ENCODE measurements around the gene ZNF232. TPM values are rescaled to one million over a fixed set of nuclear protein-coding genes. Genes with fewer than 3 reads are reported as not detected.
"Not testable (repeated sequence)": the region's sequence is repeated elsewhere in the genome, so short reads cannot be mapped to it uniquely, and the experiment has no call there.

ZNF232 gene
- polyA plus RNA-seq, 1 experiment = 4.8 TPM

DNA sequence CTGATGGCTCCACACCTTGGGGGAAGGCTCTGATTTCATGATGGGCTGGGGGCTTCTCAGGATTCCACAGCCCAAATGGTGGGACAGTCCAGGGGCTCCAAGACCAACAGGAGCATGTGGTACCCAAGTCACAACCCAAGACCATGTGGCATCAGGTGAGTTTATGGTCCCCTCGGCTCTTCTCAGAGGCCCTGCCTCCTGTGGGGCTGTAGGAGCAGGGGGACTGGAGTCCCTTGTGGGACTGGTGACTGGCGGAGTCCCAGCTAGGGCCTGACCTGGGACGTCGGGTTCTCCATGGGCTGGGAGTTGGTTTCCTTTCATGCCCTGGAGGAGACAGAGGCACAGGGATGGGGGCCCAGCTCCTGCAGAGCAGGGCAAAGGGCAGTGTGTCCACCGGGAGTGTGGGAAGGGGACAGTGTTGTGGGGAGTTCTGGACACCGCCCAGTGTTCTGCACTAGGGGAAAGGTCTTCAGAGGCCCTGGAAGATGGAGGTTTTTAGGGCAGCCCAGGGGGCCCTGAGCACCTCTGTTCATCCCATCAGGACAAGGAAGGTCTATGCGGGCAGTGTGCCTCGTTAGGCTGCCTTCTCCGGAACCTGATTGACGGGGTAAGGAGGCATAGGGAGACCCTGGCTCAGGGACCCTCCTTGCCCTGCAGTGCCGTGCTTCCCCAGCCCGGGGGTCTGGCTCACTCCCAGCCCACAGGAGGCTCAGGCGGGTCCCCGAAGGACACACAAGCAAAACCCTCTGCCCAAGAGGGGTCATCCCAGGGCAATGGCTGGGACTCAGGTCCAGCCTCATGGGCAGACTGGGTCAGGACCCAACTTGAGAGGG, 25.1 kb upstream of the ZNF232 start:
- H3K27me3 ChIP-seq (ENCODE audit: control insufficient read depth, insufficient read depth, low read length); H3K9me3 ChIP-seq (ENCODE audit: control insufficient read depth, insufficient read depth, low read length); H3K27ac ChIP-seq (ENCODE audit: low read depth, low read length); POLR2A ChIA-PET; DNase-seq (ENCODE audit: low read depth, low spot score); CTCF ChIA-PET; H3K4me3 ChIP-seq (ENCODE audit: low read depth, low read length): not testable (repeated sequence)

DNA sequence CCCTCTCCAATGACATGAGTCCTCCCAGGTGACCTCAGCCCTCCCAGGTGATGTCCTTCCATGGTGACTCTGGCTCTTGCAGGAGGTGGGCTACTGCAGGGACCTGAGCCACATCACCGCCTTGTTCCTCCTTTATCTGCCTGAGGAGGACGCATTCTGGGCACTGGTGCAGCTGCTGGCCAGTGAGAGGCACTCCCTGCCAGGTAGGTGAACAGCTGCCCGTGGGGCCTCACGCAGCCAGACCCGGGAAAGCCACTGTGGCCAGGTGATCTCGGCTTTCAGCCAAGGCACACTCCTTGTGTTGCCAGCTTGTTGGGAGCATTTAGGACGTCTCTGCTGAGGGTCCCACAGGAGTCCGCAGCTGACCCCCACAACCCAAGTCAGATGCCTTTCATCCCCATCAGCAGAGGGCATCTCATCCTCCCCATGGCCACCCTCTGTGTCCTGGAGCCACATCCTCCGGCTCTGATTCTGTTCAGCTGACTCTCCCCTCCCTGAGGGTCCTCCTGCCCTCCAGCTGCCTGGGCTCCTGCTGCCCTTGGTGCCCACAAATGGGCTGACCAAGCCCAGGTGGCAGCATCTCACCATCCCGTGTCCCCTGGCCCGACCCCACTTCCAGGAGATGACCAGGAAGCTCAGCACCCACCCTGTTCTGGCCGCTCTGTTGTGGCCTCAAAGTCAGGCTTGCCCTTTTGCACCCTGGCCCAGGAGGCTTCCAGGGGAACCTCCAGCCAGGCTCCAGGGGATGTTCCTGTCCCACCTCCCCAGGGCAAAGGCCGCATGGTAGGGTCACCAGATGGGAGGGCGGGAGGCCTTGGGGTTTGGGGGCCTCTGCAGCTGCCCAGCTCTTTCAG, 24.3 kb upstream of the ZNF232 start:
- no peak overlapping the region for H3K27ac ChIP-seq (ENCODE audit: low read depth, low read length)
- peaks cover 6% of the 10 kb centered on the region; the same call in 1 of the 2 replicates for H3K9me3 ChIP-seq (ENCODE audit: control insufficient read depth, insufficient read depth, low read length)
- no peak overlapping the region for H3K4me3 ChIP-seq (ENCODE audit: low read depth, low read length)
- ChIA-PET CTCF (no interaction called here), POLR2A (no interaction called here)
- TF ChIP-seq, protein P1, sequence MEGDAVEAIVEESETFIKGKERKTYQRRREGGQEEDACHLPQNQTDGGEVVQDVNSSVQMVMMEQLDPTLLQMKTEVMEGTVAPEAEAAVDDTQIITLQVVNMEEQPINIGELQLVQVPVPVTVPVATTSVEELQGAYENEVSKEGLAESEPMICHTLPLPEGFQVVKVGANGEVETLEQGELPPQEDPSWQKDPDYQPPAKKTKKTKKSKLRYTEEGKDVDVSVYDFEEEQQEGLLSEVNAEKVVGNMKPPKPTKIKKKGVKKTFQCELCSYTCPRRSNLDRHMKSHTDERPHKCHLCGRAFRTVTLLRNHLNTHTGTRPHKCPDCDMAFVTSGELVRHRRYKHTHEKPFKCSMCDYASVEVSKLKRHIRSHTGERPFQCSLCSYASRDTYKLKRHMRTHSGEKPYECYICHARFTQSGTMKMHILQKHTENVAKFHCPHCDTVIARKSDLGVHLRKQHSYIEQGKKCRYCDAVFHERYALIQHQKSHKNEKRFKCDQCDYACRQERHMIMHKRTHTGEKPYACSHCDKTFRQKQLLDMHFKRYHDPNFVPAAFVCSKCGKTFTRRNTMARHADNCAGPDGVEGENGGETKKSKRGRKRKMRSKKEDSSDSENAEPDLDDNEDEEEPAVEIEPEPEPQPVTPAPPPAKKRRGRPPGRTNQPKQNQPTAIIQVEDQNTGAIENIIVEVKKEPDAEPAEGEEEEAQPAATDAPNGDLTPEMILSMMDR (IDR thresholded peaks at IDR 0.05; ENCODE audit: low read depth, low read length) = no peak
- H3K27me3 ChIP-seq (ENCODE audit: control insufficient read depth, insufficient read depth, low read length) = peaks cover 3% of the 10 kb centered on the region
- DNase-seq (ENCODE audit: low read depth, low spot score) = no peak

DNA sequence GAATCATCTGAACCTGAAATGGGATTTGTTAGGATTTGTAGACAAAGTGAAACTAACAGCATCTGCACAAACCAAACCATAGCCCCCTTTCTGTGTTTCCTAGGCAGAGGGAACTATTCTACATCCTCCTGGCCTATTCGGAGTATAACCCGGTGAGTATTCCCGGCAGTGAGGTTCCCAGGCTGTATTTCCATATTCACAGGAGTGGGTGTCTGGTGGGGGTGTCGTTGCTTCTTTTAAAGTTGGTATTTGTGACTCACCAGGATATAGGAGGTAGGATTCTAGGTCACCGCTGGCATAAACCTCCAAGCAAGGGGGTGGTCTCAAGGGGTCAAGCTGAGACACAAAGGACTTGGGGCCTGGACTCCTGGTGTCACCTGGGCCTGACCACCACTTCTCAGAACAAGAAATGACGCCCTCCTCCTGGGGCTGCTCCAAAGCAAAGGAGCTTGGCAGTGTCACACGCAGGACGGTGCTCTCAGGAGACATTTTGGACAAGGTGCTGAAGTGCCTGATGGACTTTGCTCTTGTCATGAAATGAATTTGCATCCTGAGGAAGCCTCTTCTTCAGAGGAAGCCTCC, 23.5 kb upstream of the ZNF232 start:
- H3K27me3 ChIP-seq (ENCODE audit: control insufficient read depth, insufficient read depth, low read length); H3K27ac ChIP-seq (ENCODE audit: low read depth, low read length); POLR2A ChIA-PET; H3K4me3 ChIP-seq (ENCODE audit: low read depth, low read length); DNase-seq (ENCODE audit: low read depth, low spot score); H3K9me3 ChIP-seq (ENCODE audit: control insufficient read depth, insufficient read depth, low read length); CTCF ChIA-PET: not testable (repeated sequence)

DNA sequence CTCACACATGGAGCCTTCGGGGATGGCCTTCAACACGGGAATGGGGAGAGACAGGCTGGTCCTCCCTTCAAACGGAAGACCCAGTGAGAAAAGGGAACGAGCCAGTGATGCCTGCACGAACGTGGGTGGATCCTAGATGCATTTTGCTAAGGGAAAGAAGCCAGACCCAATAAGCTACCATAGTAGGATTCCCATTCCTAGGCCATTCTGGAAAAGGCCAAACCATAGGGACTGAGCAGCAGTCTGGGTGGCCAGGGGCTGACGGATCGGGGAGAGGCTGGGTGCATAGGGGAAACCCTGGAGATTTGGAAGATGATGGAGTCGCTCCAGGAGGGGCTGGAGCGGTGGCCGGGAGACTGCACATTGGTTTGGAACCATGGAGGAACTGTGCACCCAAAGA, 22.9 kb upstream of the ZNF232 start:
- DNase-seq (ENCODE audit: low read depth, low spot score); H3K27ac ChIP-seq (ENCODE audit: low read depth, low read length): not testable (repeated sequence)

DNA sequence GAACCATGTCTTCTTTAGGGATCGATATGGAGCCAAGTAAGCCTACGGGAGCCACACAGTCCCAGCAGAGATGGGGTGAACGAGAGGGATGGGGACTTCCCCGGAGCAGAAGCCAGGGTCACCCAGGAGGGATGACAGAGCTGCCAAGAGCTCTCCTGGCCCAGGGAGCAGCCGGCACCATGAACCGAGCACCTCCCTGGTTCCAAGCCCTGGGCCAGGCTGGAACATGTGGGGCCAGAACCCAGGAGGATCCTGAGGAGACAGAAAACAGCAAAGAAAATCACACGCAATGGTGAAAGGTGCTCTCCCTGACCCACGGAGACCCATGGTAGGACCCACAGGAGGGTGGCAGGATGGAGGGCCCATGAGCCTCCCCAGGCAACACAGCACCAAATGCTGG, 22.3 kb upstream of the ZNF232 start:
- H3K27me3 ChIP-seq (ENCODE audit: control insufficient read depth, insufficient read depth, low read length); DNase-seq (ENCODE audit: low read depth, low spot score); H3K4me3 ChIP-seq (ENCODE audit: low read depth, low read length); CTCF ChIA-PET; H3K27ac ChIP-seq (ENCODE audit: low read depth, low read length); H3K9me3 ChIP-seq (ENCODE audit: control insufficient read depth, insufficient read depth, low read length); POLR2A ChIA-PET: not testable (repeated sequence)

More for the DNA sequence above, 22.9 kb upstream of the ZNF232 start:
- H3K4me3 ChIP-seq (ENCODE audit: low read depth, low read length); CTCF ChIA-PET; H3K27me3 ChIP-seq (ENCODE audit: control insufficient read depth, insufficient read depth, low read length); H3K9me3 ChIP-seq (ENCODE audit: control insufficient read depth, insufficient read depth, low read length); POLR2A ChIA-PET: not testable (repeated sequence)

DNA sequence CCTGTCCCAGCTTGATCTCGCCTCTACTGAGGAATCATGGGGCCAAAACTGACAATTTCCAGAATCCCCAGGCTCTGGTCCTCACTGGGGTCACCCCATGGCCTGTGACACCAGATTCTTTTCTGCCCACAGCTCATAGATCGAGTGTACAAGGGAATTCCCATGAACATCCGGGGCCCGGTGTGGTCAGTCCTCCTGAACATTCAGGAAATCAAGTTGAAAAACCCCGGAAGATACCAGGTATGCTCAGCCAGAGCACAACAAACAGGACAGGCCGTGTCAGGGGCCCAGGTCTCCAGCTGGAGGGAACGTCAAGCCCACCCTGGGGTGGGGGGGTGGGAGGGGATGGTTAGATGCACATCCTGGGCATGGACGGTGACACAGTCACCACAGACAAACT, 21.6 kb upstream of the ZNF232 start:
- TF ChIP-seq, protein P1 (IDR thresholded peaks at IDR 0.05; ENCODE audit: low read depth, low read length) = no peak
- ChIA-PET POLR2A (no interaction called here), CTCF (no interaction called here)

DNA sequence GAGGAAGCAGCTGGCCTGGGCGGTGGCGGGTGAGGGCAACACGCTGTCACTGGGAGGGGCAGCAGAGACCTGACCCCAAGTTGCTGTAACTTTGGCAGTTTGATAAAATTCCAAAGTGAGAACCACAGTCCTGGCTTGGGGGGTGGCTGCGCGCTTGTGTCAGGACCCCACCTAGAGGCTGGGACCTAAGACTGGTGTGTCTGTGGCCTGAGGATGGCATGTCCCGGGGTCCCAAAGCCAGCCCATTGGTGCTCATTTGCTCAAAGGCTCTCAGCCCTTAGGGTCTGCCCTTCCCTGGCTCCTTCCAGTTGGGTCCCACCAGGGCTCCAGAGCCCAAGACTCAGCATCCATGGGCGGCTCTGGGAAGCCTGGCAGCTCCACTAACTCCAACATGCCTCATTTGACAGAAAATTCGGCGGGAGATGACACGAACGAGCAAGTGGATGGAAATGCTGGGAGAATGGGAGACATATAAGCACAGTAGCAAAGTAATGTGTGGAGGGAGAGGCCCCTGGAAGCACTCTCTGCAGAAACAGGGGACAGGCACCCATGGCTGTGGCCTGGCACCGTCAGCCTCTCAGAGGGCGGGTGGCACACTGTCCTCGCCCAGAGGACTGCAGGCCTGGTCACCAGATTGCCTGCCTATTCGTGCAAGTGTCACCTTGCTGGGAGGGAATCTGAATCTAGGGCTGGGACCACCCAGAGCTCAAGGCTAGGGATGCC, 21.0 kb upstream of the ZNF232 start:
- H3K27ac ChIP-seq (ENCODE audit: low read depth, low read length); H3K4me3 ChIP-seq (ENCODE audit: low read depth, low read length); H3K27me3 ChIP-seq (ENCODE audit: control insufficient read depth, insufficient read depth, low read length); POLR2A ChIA-PET; CTCF ChIA-PET; H3K9me3 ChIP-seq (ENCODE audit: control insufficient read depth, insufficient read depth, low read length); DNase-seq (ENCODE audit: low read depth, low spot score): not testable (repeated sequence)

More for the DNA sequence above, 21.6 kb upstream of the ZNF232 start:
- H3K4me3 ChIP-seq (ENCODE audit: low read depth, low read length) = no peak overlapping the region
- DNase-seq (ENCODE audit: low read depth, low spot score) = no peak
- H3K9me3 ChIP-seq (ENCODE audit: control insufficient read depth, insufficient read depth, low read length) = no peaks in the 10 kb centered on the region; the same call in 1 of the 2 replicates
- H3K27ac ChIP-seq (ENCODE audit: low read depth, low read length) = no peak overlapping the region
- H3K27me3 ChIP-seq (ENCODE audit: control insufficient read depth, insufficient read depth, low read length) = peaks cover 6% of the 10 kb centered on the region

DNA sequence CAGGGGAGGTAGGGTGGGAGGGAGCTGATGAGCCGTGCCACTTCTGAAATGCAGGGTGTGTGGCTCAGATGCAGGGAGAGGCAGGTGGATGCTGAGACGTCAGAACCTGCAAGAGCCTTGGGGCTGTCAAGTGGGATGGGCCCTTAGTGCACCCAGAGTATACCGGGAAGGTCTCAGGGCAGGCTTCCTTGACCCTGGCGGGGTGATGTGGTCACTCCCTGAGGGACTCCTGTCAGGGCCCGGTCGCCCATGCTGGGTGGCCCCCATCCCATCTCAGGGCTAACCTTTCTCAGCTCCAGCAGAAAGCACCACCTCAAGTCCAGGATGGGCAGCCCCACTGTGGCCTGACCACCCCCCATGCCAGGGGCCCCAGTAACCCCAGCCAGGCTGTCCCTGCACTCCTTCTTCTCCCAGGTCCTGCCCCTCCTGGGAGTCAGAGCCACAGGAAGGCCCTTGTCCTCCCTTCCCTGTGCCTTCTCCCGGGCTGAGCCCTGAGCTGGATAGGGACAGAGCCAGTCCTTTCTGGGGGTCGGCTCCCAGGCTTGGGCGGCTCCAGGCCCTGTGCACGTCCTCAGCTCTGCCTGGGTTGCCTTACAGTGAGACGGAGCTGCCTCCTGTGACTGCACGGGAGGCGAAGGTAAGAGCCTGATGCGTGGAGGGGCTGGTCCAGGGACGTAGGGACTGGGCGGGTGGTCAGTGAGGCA, 20.3 kb upstream of the ZNF232 start:
- H3K27me3 ChIP-seq (ENCODE audit: control insufficient read depth, insufficient read depth, low read length); H3K27ac ChIP-seq (ENCODE audit: low read depth, low read length); H3K9me3 ChIP-seq (ENCODE audit: control insufficient read depth, insufficient read depth, low read length); DNase-seq (ENCODE audit: low read depth, low spot score); CTCF ChIA-PET; H3K4me3 ChIP-seq (ENCODE audit: low read depth, low read length); POLR2A ChIA-PET: not testable (repeated sequence)
